Caco-2 (cell line): ENCODE measurements around the gene TLR9. TPM values are rescaled to one million over a fixed set of nuclear protein-coding genes. Genes with fewer than 3 reads are reported as not detected.

ENCODE experiments used
- BruUV-seq: library from RNA; stranded (reverse); fragments of 400-500 nt; replicated peaks from 2 replicates; lab custom pipeline; 2021; lab: Mats Ljungman, UMichigan
- CTCF ChIA-PET: fragments of 300-600 bp; sonication (Branson Sonifier 250); formaldehyde crosslinking; loops from one replicate; lab custom pipeline; 2022; ENCODE audit warnings: antibody characterized with exemption; lab: Charles Lee
- POLR2A ChIA-PET: fragments of 300-600 bp; sonication (Branson Sonifier 250); formaldehyde crosslinking; loops from one replicate; lab custom pipeline; 2022; ENCODE audit warnings: antibody characterized with exemption; lab: Charles Lee
- DNase-seq, 2 experiments: peaks; one replicate each; pipeline versions ENCODE4 v3.0.0 to v3.0.0-alpha.2; 2020 to 2022
- H3K27me3 ChIP-seq: replicated peaks from 2 replicates; pipeline ENCODE4 v1.6.0; 2011; ENCODE audit warnings: low read length; ENCODE audit not compliant: control insufficient read depth, insufficient read depth
- H3K36me3 ChIP-seq: 2 replicates; pipeline ENCODE4 v1.5.1; 2011; ENCODE audit warnings: low read length; ENCODE audit not compliant: control insufficient read depth, insufficient read depth
- H3K4me1 ChIP-seq: fragments of 250-450 bp; sonication (Bioruptor Pico); 2 replicates; pipeline ENCODE4 v1.5.1; 2020; ENCODE audit warnings: mild to moderate bottlenecking
- H3K4me3 ChIP-seq: 2 replicates; pipeline ENCODE4 v1.5.1; 2011; ENCODE audit warnings: low read depth, mild to moderate bottlenecking, control low read depth, low read length
- H3K9me3 ChIP-seq: fragments of 250-450 bp; sonication (Bioruptor Pico); 2 replicates; pipeline ENCODE4 v1.5.1; 2020; ENCODE audit warnings: mild to moderate bottlenecking, moderate library complexity
- H3K27ac Mint-ChIP-seq: one replicate; pipeline ENCODE4 v1.8.0; 2022; ENCODE audit warnings: mixed read lengths; ENCODE audit not compliant: unreplicated experiment
- H3K27me3 Mint-ChIP-seq: one replicate; pipeline ENCODE4 v1.8.0; 2022; ENCODE audit warnings: mixed read lengths; ENCODE audit not compliant: insufficient read depth, unreplicated experiment
- H3K36me3 Mint-ChIP-seq: one replicate; pipeline ENCODE4 v1.8.0; 2022; ENCODE audit warnings: mild to moderate bottlenecking, mixed read lengths; ENCODE audit not compliant: insufficient read depth, unreplicated experiment
- H3K4me1 Mint-ChIP-seq: one replicate; pipeline ENCODE4 v1.8.0; 2022; ENCODE audit warnings: low read depth, mixed read lengths; ENCODE audit not compliant: unreplicated experiment
- H3K4me3 Mint-ChIP-seq: one replicate; pipeline ENCODE4 v1.8.0; 2022; ENCODE audit warnings: mild to moderate bottlenecking, moderate library complexity, mixed read lengths; ENCODE audit not compliant: unreplicated experiment
- H3K9me3 Mint-ChIP-seq: one replicate; pipeline ENCODE4 v1.8.0; 2022; ENCODE audit warnings: mixed read lengths; ENCODE audit not compliant: unreplicated experiment
- intact Hi-C: fragments of 100-400 bp; cut with micrococcal nuclease; formaldehyde crosslinking; loops from one replicate; pipeline ENCODE4 v1.10.0; 2022; ENCODE audit not compliant: unreplicated experiment
- total RNA-seq: library from RNA; stranded (reverse); gene quantifications from 2 replicates; pipeline ENCODE4 v1.2.3, GENCODE V29; 2022
- TF ChIP-seq, protein P1 (sequence below), 2 experiments: fragments of 200-600 bp in 1 of 2; IDR thresholded peaks; 1 replicate in 1 of 2; 2 replicates in 1 of 2; pipeline versions ENCODE4 v1.5.1 to v1.8.0; 2011 to 2022; ENCODE audit warnings: antibody characterized with exemption in 1 of 2, control low read depth in 1 of 2, inconsistent platforms in 1 of 2, low read depth in 1 of 2, low read length in 1 of 2, mild to moderate bottlenecking in 1 of 2, moderate library complexity in 1 of 2; ENCODE audit not compliant: insufficient read depth in 1 of 2, severe bottlenecking in 1 of 2, unreplicated experiment in 1 of 2

Gene TLR9
- total RNA-seq, 1 experiment from 2014 or later, result not detected

- Mint-ChIP-seq H3K9me3 (no peaks in the 10 kb centered on the region), H3K27me3 (no peaks in the 10 kb centered on the region), H3K36me3 (peaks cover 16% of the 10 kb centered on the region), H3K4me1 (no peaks in the 10 kb centered on the region), H3K27ac (no peak overlapping the region), H3K4me3 (no peak overlapping the region)
- Histone ChIP-seq H3K9me3 (no peaks in the 10 kb centered on the region), H3K27me3 (no peaks in the 10 kb centered on the region), H3K4me3 (no peak overlapping the region), H3K4me1 (peaks cover 4% of the 10 kb centered on the region; the same call in 1 of the 2 replicates), H3K36me3 (peaks cover 3% of the 10 kb centered on the region; the same call in 1 of the 2 replicates)
- BruUV-seq, result no TSS peak
- no peak for DNase-seq
- TF ChIP-seq, protein P1, sequence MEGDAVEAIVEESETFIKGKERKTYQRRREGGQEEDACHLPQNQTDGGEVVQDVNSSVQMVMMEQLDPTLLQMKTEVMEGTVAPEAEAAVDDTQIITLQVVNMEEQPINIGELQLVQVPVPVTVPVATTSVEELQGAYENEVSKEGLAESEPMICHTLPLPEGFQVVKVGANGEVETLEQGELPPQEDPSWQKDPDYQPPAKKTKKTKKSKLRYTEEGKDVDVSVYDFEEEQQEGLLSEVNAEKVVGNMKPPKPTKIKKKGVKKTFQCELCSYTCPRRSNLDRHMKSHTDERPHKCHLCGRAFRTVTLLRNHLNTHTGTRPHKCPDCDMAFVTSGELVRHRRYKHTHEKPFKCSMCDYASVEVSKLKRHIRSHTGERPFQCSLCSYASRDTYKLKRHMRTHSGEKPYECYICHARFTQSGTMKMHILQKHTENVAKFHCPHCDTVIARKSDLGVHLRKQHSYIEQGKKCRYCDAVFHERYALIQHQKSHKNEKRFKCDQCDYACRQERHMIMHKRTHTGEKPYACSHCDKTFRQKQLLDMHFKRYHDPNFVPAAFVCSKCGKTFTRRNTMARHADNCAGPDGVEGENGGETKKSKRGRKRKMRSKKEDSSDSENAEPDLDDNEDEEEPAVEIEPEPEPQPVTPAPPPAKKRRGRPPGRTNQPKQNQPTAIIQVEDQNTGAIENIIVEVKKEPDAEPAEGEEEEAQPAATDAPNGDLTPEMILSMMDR (IDR thresholded peaks at IDR 0.05; ENCODE audit: insufficient read depth in 1 of 2, low read depth in 1 of 2, low read length in 1 of 2, severe bottlenecking in 1 of 2, unreplicated experiment in 1 of 2), result no peak
- ChIA-PET CTCF (interaction anchor here (0.9 to 2.6 kb wide), 9 partner anchors 10 to 154 kb away, joined by 3 to 22 read pairs (median 4); partner anchors contain the start of gene POC1A), POLR2A (no interaction called here)
- intact Hi-C loops, result loop anchor here (1.0 kb wide), 1 partner anchor 108 kb away; no protein-coding TSS in a partner anchor
Measured at GRCh38 chr3:52230889-52231499, 5.5 kb upstream of the TLR9 start.

- H3K4me1 Mint-ChIP-seq, result no peaks in the 10 kb centered on the region
- no peaks in the 10 kb centered on the region for H3K27me3 ChIP-seq
- no peaks in the 10 kb centered on the region for H3K27me3 Mint-ChIP-seq
- no peaks in the 10 kb centered on the region for H3K9me3 Mint-ChIP-seq
- peaks cover 4% of the 10 kb centered on the region; the same call in 1 of the 2 replicates for H3K4me1 ChIP-seq
- intact Hi-C loops, result no loop called here
- ChIA-PET POLR2A (no interaction called here), CTCF (interaction anchor here (1.3 to 2.6 kb wide), 3 partner anchors 10 to 109 kb away, joined by 3 to 22 read pairs (median 11); no protein-coding TSS in a partner anchor)
- no peak overlapping the region for H3K4me3 ChIP-seq
- peaks cover 3% of the 10 kb centered on the region; the same call in 1 of the 2 replicates for H3K36me3 ChIP-seq
- no peak overlapping the region for H3K4me3 Mint-ChIP-seq
- H3K9me3 ChIP-seq, result no peaks in the 10 kb centered on the region
- TF ChIP-seq, protein P1 (IDR thresholded peaks at IDR 0.05; ENCODE audit: insufficient read depth in 1 of 2, low read depth in 1 of 2, low read length in 1 of 2, severe bottlenecking in 1 of 2, unreplicated experiment in 1 of 2), result no peak
- BruUV-seq, result no TSS peak
- peaks cover 16% of the 10 kb centered on the region for H3K36me3 Mint-ChIP-seq
- H3K27ac Mint-ChIP-seq, result peak overlapping the region; percentile 13
- no peak for DNase-seq
Measured at GRCh38 chr3:52230461-52230860, 5.0 kb upstream of the TLR9 start.

- H3K9me3 ChIP-seq, result no peaks in the 10 kb centered on the region
- no peak overlapping the region for H3K4me3 ChIP-seq
- ChIA-PET POLR2A (no interaction called here), CTCF (interaction anchor here (1.4 kb wide), 1 partner anchor 9 kb away, joined by 3 read pairs; no protein-coding TSS in a partner anchor)
- TF ChIP-seq, protein P1 (IDR thresholded peaks at IDR 0.05; ENCODE audit: insufficient read depth in 1 of 2, low read depth in 1 of 2, low read length in 1 of 2, severe bottlenecking in 1 of 2, unreplicated experiment in 1 of 2), result no peak
- Mint-ChIP-seq H3K27me3 (no peaks in the 10 kb centered on the region), H3K27ac (no peak overlapping the region), H3K4me1 (no peaks in the 10 kb centered on the region), H3K36me3 (peaks cover 16% of the 10 kb centered on the region), H3K4me3 (no peak overlapping the region), H3K9me3 (no peaks in the 10 kb centered on the region)
- no TSS peak for BruUV-seq
- DNase-seq, result no peak
- H3K27me3 ChIP-seq, result no peaks in the 10 kb centered on the region
- H3K4me1 ChIP-seq, result peaks cover 4% of the 10 kb centered on the region; the same call in 1 of the 2 replicates
- peaks cover 3% of the 10 kb centered on the region; the same call in 1 of the 2 replicates for H3K36me3 ChIP-seq
- intact Hi-C loops, result no loop called here
Measured at GRCh38 chr3:52229656-52230055, 4.2 kb upstream of the TLR9 start.
